Middle frontal gyrus (tissue), 1 donor: ENCODE results near the gene RNASE11.

Source experiments
- DNase-seq: peaks from one replicate; pipeline ENCODE4 v3.0.0-alpha.2; 2015; ENCODE audit warnings: low spot score; ENCODE audit errors: extremely low spot score

RNASE11 gene

GRCh38 chr14:20546877-20547276 lies 40.9 kb downstream of the RNASE11 start:
- DNase-seq: no peak

GRCh38 chr14:20539906-20540305 lies 47.9 kb downstream of the RNASE11 start:
- no peak for DNase-seq
